Epithelial cell of proximal tubule (primary cell): ENCODE results near the gene TENM4. TPM values are rescaled to one million over a fixed set of nuclear protein-coding genes. Genes with fewer than 3 reads are reported as not detected.
A peak's percentile ranks its signal among the peaks of the same experiment; 100 is the strongest.

Experiments used
- DNase-seq: peaks from one replicate; pipeline ENCODE4 v3.0.0-alpha.2; 2011; ENCODE audit warnings: low read depth
- H3K4me3 ChIP-seq: 2 replicates; pipeline ENCODE4 v1.5.1; 2011; ENCODE audit warnings: low read depth, mild to moderate bottlenecking, low read length
- CTCF ChIP-seq: conservative IDR thresholded peaks from 2 replicates; pipeline ENCODE4 v1.5.1; 2012; ENCODE audit warnings: low read depth, mild to moderate bottlenecking, low read length
- total RNA-seq: library from RNA; depleted of rRNA; stranded (reverse); fragments of >200 nt; gene quantifications from 2 replicates; pipeline ENCODE4 v1.2.3, GENCODE V29; 2015

Gene TENM4
- total RNA-seq, 1 donor from 2014 or later: 22.2 TPM

- no peak for TF ChIP-seq CTCF
- DNase-seq: no peak
- no peak overlapping the region for H3K4me3 ChIP-seq
Measured at GRCh38 chr11:79067352-79067679, 373.5 kb downstream of the TENM4 start.

- no peak overlapping the region for H3K4me3 ChIP-seq
- TF ChIP-seq CTCF: no peak
- no peak for DNase-seq
Measured at GRCh38 chr11:79066456-79067351, 374.1 kb downstream of the TENM4 start.

- no peak overlapping the region for H3K4me3 ChIP-seq
- peak; percentile 81 for TF ChIP-seq CTCF
- no peak for DNase-seq
Measured at GRCh38 chr11:79062814-79063762, 377.7 kb downstream of the TENM4 start.

GRCh38 chr11:79060081-79060953 lies 380.5 kb downstream of the TENM4 start:
- H3K4me3 ChIP-seq: no peak overlapping the region
- DNase-seq: no peak
- no peak for TF ChIP-seq CTCF

- no peak for TF ChIP-seq CTCF
- H3K4me3 ChIP-seq: no peak overlapping the region
- no peak for DNase-seq
Measured at GRCh38 chr11:79059141-79059540, 381.7 kb downstream of the TENM4 start.

GRCh38 chr11:79055856-79056631 lies 384.8 kb downstream of the TENM4 start:
- DNase-seq: no peak
- no peak overlapping the region for H3K4me3 ChIP-seq
- peak; percentile 23 for TF ChIP-seq CTCF
